ENCODE data around the gene CCDC134. TPM values are rescaled to one million over a fixed set of nuclear protein-coding genes. Genes with fewer than 3 reads are reported as not detected.

Gene CCDC134
- total and polyA plus RNA-seq, 9 of the 15 experiments (the other 6 are each of a cell fraction or from before 2014, with no cell fraction given), result 0.56 to 11.9 (median 5.3) TPM

DNA sequence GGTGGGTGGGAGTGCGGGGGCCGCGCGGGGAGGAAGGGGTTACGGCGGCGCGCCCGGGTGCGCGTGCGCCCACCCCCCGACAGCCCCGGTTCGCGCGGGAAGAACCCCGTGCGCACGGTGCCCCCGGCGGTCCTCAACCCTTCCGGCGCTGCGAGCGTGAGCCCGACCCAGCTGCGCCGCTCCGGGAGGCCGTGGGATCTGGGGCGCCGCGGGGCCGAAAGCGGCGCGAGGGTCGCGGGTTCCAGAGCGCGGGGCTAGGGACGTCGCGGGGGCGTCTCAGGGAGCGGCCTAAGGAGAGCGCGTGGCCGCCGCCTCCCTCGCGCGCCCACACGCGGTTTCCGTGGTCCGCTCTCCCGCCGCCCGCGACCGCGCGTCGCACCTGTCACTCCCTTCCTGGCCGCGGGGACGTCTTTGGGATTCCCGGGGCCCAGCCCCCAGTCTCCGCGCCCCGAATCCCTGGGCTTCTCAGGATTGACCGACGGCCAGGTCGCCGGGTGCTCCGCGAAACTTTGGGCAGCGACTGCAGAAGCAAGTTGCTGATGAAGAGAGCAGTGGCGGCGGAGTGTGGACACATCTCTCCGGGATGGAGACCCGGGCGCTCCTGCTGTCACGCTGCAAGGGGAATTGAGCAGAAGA lies 33.0 kb downstream of the CCDC134 start (continued):
- no peak for TF ChIP-seq CHD7 (IDR thresholded peaks at IDR 0.05; ENCODE audit: low read depth, low read length)
- peak; percentile 64 for TF ChIP-seq MYC (IDR thresholded peaks at IDR 0.05; ENCODE audit: low read depth, low read length)
- no peak for TF ChIP-seq MYC (CRISPR knock-in tag; IDR thresholded peaks at IDR 0.05; ENCODE audit: borderline replicate concordance, low read depth)
- peak; percentile 5 for TF ChIP-seq RBBP5 (IDR thresholded peaks at IDR 0.05; ENCODE audit: borderline replicate concordance, insufficient read depth, low read length, poor library complexity, severe bottlenecking)
- no peak for TF ChIP-seq ETV6 (IDR thresholded peaks at IDR 0.05; ENCODE audit: borderline replicate concordance in 1 of 2, low read depth in 2 of 2, low read length in 1 of 2)
- peak; percentile 49; the same call in 1 of the 2 replicates for TF ChIP-seq ETV6 (CRISPR knock-in tag; IDR thresholded peaks at IDR 0.05; ENCODE audit: borderline replicate concordance)
- TF ChIP-seq TBP (optimal IDR thresholded peaks at IDR 0.05; ENCODE audit: low read depth, low read length), result no peak
- TF ChIP-seq ZNF592 (IDR thresholded peaks at IDR 0.05), result peak; percentile 61; the same call in 1 of the 2 replicates
- peak; percentile 88 for TF ChIP-seq HNRNPL (IDR thresholded peaks at IDR 0.05; ENCODE audit: low read depth, low read length)
- no peak for TF ChIP-seq ZNF507 (tag; conservative IDR thresholded peaks at IDR 0.05)
- TF ChIP-seq KDM5B (IDR thresholded peaks at IDR 0.05; ENCODE audit: insufficient replicate concordance, low read depth, low read length), result no peak
- TF ChIP-seq PHB2 (IDR thresholded peaks at IDR 0.05; ENCODE audit: low read depth), result no peak

Data from K562 (cell line).